GM23338 (cell line): Measurements from ENCODE around the gene GRIN2D. TPM values are rescaled to one million over a fixed set of nuclear protein-coding genes. Genes with fewer than 3 reads are reported as not detected.

Experiments used
- ATAC-seq: fragments of 200-7000 bp; cut with Tn5 transposase; 3 replicates; pipeline ENCODE4 v1.9.1; 2020
- DNase-seq: peaks from one replicate; pipeline ENCODE4 v3.0.0-alpha.2; 2015; ENCODE audit warnings: low spot score
- H2AFZ ChIP-seq: fragments of 200-600 bp; sonication (generic); 2 replicates; pipeline ENCODE4 v1.8.0; 2016; ENCODE audit warnings: antibody characterized with exemption, mild to moderate bottlenecking, moderate library complexity
- H3F3A ChIP-seq: fragments of 200-600 bp; sonication (generic); replicated peaks from 2 replicates; pipeline ENCODE4 v1.8.0; 2017; ENCODE audit warnings: antibody characterized with exemption, mixed run types, low read depth
- H3K27ac ChIP-seq: fragments of 200-600 bp; sonication (generic); 2 replicates; pipeline ENCODE4 v1.6.1; 2016; ENCODE audit warnings: low read depth
- H3K27me3 ChIP-seq: fragments of 200-600 bp; sonication (generic); 2 replicates; pipeline ENCODE4 v1.8.0; 2016; ENCODE audit warnings: mild to moderate bottlenecking, mixed run types, moderate library complexity; ENCODE audit not compliant: insufficient read depth
- H3K36me3 ChIP-seq: fragments of 200-600 bp; sonication (generic); 2 replicates; pipeline ENCODE4 v1.8.0; 2016; ENCODE audit warnings: mild to moderate bottlenecking; ENCODE audit not compliant: insufficient read depth
- H3K4me1 ChIP-seq: fragments of 200-600 bp; sonication (generic); 2 replicates; pipeline ENCODE4 v1.8.0; 2016; ENCODE audit warnings: mild to moderate bottlenecking, moderate library complexity; ENCODE audit not compliant: insufficient read depth
- H3K4me2 ChIP-seq: fragments of 200-600 bp; sonication (generic); 2 replicates; pipeline ENCODE4 v1.7.1; 2017; ENCODE audit warnings: mixed run types
- H3K4me3 ChIP-seq: fragments of 200-600 bp; sonication (generic); 2 replicates; pipeline ENCODE4 v1.6.1; 2016; ENCODE audit warnings: mixed run types
- H3K79me2 ChIP-seq: fragments of 200-600 bp; sonication (generic); replicated peaks from 2 replicates; pipeline ENCODE4 v1.8.0; 2017; ENCODE audit warnings: mild to moderate bottlenecking; ENCODE audit not compliant: insufficient read depth
- H3K9me2 ChIP-seq: fragments of 200-600 bp; sonication (generic); 2 replicates; pipeline ENCODE4 v1.8.0; 2017; ENCODE audit not compliant: insufficient read depth
- H4K20me1 ChIP-seq: fragments of 200-600 bp; sonication (generic); replicated peaks from 2 replicates; pipeline ENCODE4 v1.8.0; 2017; ENCODE audit warnings: mild to moderate bottlenecking; ENCODE audit not compliant: insufficient read depth
- H3K27ac Mint-ChIP-seq: 2 replicates; pipeline ENCODE4 v1.8.0; 2020; ENCODE audit warnings: inconsistent platforms, mild to moderate bottlenecking, moderate library complexity, mixed read lengths
- H3K27me3 Mint-ChIP-seq: 3 replicates; pipeline ENCODE4 v1.8.0; 2022; ENCODE audit warnings: low read depth, mild to moderate bottlenecking, moderate library complexity, mixed read lengths, inconsistent platforms; ENCODE audit not compliant: insufficient read depth, poor library complexity
- H3K36me3 Mint-ChIP-seq: 3 replicates; pipeline ENCODE4 v1.8.0; 2021; ENCODE audit warnings: low read depth, mild to moderate bottlenecking, inconsistent platforms, moderate library complexity, mixed read lengths
- H3K4me1 Mint-ChIP-seq: 3 replicates; pipeline ENCODE4 v1.8.0; 2020; ENCODE audit warnings: mild to moderate bottlenecking, inconsistent platforms, mixed read lengths
- H3K4me3 Mint-ChIP-seq: 3 replicates; pipeline ENCODE4 v1.8.0; 2021; ENCODE audit warnings: moderate library complexity, mild to moderate bottlenecking, inconsistent platforms, mixed read lengths
- H3K9me3 Mint-ChIP-seq: 3 replicates; pipeline ENCODE4 v1.8.0; 2020; ENCODE audit warnings: moderate library complexity, mild to moderate bottlenecking, inconsistent platforms, mixed read lengths
- JUNB ChIP-seq: IDR thresholded peaks from one replicate; pipeline ENCODE4 v1.6.1; 2016; ENCODE audit warnings: antibody characterized with exemption; ENCODE audit not compliant: unreplicated experiment
- NANOG ChIP-seq: IDR thresholded peaks from 2 replicates; pipeline ENCODE4 v1.6.1; 2016; ENCODE audit warnings: antibody characterized with exemption, borderline replicate concordance
- POLR2AphosphoS5 ChIP-seq: IDR thresholded peaks from 2 replicates; pipeline ENCODE4 v1.6.1; 2016; ENCODE audit warnings: antibody characterized with exemption, low read depth
- ZNF114 ChIP-seq: fragments of 250-450 bp; sonication (Bioruptor Pico); IDR thresholded peaks from 2 replicates; pipeline ENCODE4 v1.5.0; 2020; ENCODE audit warnings: mild to moderate bottlenecking, moderate library complexity
- ZNF331 ChIP-seq: fragments of 250-450 bp; sonication (Bioruptor Pico); IDR thresholded peaks from 2 replicates; pipeline ENCODE4 v1.5.0; 2020; ENCODE audit warnings: low read depth, mild to moderate bottlenecking, moderate library complexity
- polyA plus RNA-seq: library from polyadenylated mRNA; unstranded; fragments of >200 nt; fragmentation: Nextera tagmentation; extraction: Ambion mirVana; gene quantifications from 2 replicates; pipeline ENCODE4 v1.2.1, GENCODE V29; 2016
- total RNA-seq: library from RNA; depleted of rRNA; stranded (reverse); fragments of >200 nt; shearing (Covaris generic); gene quantifications from 2 replicates; pipeline ENCODE4 v1.2.3, GENCODE V29; 2014
- TF ChIP-seq, protein P1 (sequence below): IDR thresholded peaks from one replicate; pipeline ENCODE4 v1.6.1; 2018; ENCODE audit warnings: antibody characterized with exemption; ENCODE audit not compliant: unreplicated experiment
- TF ChIP-seq, protein P2 (sequence below): IDR thresholded peaks from 2 replicates; pipeline ENCODE4 v1.6.1; 2016; ENCODE audit warnings: antibody characterized with exemption

The GRIN2D gene
- total and polyA plus RNA-seq, 2 experiments from 2014 or later: 4.4 to 20.0 TPM

GRCh38 chr19:48385461-48386087, 7.9 kb upstream of the GRIN2D start:
- no peak overlapping the region for H3K4me3 Mint-ChIP-seq
- no peak overlapping the region for H3K27ac ChIP-seq
- ATAC-seq (no peak), DNase-seq (no peak)
- peaks cover 13% of the 10 kb centered on the region; the same call in 1 of the 2 replicates for H3F3A ChIP-seq
- H4K20me1 ChIP-seq: peaks cover 17% of the 10 kb centered on the region
- H3K4me2 ChIP-seq: no peak overlapping the region
- peaks cover 33% of the 10 kb centered on the region for H3K36me3 ChIP-seq
- H3K27ac Mint-ChIP-seq: no peak overlapping the region
- no peaks in the 10 kb centered on the region; the same call in 1 of the 2 replicates for H3K4me1 ChIP-seq
- H3K9me2 ChIP-seq: no peaks in the 10 kb centered on the region
- peaks cover 3% of the 10 kb centered on the region; the same call in 1 of the 3 replicates for H3K9me3 Mint-ChIP-seq
- no peaks in the 10 kb centered on the region for H3K27me3 ChIP-seq
- no peaks in the 10 kb centered on the region; the same call in 2 of the 3 replicates for H3K4me1 Mint-ChIP-seq
- peaks cover 80% of the 10 kb centered on the region for H3K36me3 Mint-ChIP-seq
- peaks cover 6% of the 10 kb centered on the region for H3K27me3 Mint-ChIP-seq
- no peak overlapping the region for H3K4me3 ChIP-seq
- peaks cover 13% of the 10 kb centered on the region for H3K79me2 ChIP-seq
- TF ChIP-seq, protein P1, sequence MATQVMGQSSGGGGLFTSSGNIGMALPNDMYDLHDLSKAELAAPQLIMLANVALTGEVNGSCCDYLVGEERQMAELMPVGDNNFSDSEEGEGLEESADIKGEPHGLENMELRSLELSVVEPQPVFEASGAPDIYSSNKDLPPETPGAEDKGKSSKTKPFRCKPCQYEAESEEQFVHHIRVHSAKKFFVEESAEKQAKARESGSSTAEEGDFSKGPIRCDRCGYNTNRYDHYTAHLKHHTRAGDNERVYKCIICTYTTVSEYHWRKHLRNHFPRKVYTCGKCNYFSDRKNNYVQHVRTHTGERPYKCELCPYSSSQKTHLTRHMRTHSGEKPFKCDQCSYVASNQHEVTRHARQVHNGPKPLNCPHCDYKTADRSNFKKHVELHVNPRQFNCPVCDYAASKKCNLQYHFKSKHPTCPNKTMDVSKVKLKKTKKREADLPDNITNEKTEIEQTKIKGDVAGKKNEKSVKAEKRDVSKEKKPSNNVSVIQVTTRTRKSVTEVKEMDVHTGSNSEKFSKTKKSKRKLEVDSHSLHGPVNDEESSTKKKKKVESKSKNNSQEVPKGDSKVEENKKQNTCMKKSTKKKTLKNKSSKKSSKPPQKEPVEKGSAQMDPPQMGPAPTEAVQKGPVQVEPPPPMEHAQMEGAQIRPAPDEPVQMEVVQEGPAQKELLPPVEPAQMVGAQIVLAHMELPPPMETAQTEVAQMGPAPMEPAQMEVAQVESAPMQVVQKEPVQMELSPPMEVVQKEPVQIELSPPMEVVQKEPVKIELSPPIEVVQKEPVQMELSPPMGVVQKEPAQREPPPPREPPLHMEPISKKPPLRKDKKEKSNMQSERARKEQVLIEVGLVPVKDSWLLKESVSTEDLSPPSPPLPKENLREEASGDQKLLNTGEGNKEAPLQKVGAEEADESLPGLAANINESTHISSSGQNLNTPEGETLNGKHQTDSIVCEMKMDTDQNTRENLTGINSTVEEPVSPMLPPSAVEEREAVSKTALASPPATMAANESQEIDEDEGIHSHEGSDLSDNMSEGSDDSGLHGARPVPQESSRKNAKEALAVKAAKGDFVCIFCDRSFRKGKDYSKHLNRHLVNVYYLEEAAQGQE: no peak
- no peak overlapping the region for H2AFZ ChIP-seq

- Histone ChIP-seq H3F3A (peaks cover 9% of the 10 kb centered on the region), H2AFZ (no peak overlapping the region), H3K4me2 (no peak overlapping the region), H3K27ac (no peak overlapping the region), H4K20me1 (peaks cover 17% of the 10 kb centered on the region), H3K4me3 (no peak overlapping the region), H3K36me3 (peaks cover 33% of the 10 kb centered on the region), H3K27me3 (no peaks in the 10 kb centered on the region), H3K9me2 (no peaks in the 10 kb centered on the region), H3K4me1 (no peaks in the 10 kb centered on the region; the same call in 1 of the 2 replicates), H3K79me2 (peaks cover 21% of the 10 kb centered on the region)
- DNase-seq (no peak), ATAC-seq (no peak)
- Mint-ChIP-seq H3K36me3 (peaks cover 73% of the 10 kb centered on the region), H3K9me3 (peaks cover 3% of the 10 kb centered on the region; the same call in 1 of the 3 replicates), H3K27me3 (peaks cover 9% of the 10 kb centered on the region), H3K4me1 (peaks cover 4% of the 10 kb centered on the region), H3K27ac (no peak overlapping the region), H3K4me3 (no peak overlapping the region)
- no peak for TF ChIP-seq POLR2AphosphoS5
- TF ChIP-seq, protein P2, sequence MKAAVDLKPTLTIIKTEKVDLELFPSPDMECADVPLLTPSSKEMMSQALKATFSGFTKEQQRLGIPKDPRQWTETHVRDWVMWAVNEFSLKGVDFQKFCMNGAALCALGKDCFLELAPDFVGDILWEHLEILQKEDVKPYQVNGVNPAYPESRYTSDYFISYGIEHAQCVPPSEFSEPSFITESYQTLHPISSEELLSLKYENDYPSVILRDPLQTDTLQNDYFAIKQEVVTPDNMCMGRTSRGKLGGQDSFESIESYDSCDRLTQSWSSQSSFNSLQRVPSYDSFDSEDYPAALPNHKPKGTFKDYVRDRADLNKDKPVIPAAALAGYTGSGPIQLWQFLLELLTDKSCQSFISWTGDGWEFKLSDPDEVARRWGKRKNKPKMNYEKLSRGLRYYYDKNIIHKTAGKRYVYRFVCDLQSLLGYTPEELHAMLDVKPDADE: no peak
- TF ChIP-seq, protein P1: no peak
- no peak for TF ChIP-seq NANOG
- TF ChIP-seq JUNB: no peak
- TF ChIP-seq ZNF114 (CRISPR knock-in tag): no peak
- no peak for TF ChIP-seq ZNF331 (CRISPR knock-in tag)
Observed at GRCh38 chr19:48386981-48387380, 6.5 kb upstream of the GRIN2D start.
